Hematopoietic multipotent progenitor cell treated with erythropoietin and hydrocortisone succinate and interleukin-3 and kit ligand, for 4 days (in vitro differentiated cells): Measurements from ENCODE around the gene BRI3BP.
"Not testable (repeated sequence)": the region's sequence is repeated elsewhere in the genome, so short reads cannot be mapped to it uniquely, and the experiment has no call there.

Experiments
- DNase-seq: peaks from one replicate; pipeline ENCODE4 v3.0.0-alpha.2; 2015

BRI3BP gene

DNA sequence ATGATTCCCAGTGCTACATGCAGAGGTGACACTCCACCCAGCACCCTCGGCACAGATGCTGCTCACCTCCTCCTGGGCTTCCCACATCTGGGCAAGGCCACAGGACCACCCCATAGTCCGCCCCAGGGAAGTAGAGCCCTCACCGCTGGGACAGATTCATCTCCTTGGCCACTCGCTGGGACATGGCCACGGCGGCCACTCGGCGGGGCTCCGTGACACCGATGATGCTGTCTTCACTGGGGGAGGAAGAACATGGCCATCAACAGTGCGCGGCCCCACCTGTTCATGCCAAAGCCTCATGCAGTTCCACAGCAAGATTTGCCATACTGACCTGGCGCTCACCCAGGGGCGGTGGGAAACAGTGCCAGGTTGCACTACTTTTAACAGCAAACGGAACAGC lies 18.2 kb upstream of the BRI3BP start:
- no peak for DNase-seq

DNA sequence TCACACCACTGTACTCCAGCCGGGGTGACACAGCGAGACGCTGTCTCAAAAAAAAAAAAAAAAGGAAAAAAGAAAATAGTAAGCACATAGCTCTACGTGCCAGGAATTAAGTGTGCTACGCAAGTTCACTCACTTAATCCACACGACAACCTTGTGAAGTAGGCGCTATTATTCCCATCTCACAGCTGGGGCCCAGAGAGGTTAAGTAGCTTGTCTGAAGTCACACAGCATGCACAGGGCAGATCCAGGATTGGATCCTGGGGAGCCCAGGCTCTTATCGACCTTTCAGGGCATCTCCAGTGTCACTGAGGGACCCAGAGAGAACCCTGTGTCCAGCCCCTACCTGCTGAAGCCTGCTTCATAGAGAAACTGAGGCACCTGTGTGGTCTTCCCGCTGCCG lies 16.4 kb upstream of the BRI3BP start:
- no peak for DNase-seq

DNA sequence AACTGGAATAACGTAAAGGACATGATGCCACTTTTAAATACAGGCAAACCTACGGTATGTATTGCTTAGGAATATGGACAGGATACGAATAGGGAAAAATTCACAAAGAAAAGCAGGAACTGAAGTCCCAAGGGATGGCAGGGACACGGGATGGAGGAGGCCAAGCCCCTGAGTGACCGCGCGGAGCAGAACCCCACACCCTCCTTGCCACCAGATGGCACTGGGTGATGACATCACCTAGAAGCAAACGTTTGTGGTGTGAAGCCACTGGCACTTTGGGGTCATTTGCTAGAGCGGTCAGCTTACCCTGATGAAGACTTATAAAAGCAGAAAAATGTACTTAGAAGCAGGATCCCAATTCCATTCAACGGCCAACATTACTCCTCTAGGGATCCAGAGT lies 13.9 kb upstream of the BRI3BP start:
- DNase-seq: no peak

DNA sequence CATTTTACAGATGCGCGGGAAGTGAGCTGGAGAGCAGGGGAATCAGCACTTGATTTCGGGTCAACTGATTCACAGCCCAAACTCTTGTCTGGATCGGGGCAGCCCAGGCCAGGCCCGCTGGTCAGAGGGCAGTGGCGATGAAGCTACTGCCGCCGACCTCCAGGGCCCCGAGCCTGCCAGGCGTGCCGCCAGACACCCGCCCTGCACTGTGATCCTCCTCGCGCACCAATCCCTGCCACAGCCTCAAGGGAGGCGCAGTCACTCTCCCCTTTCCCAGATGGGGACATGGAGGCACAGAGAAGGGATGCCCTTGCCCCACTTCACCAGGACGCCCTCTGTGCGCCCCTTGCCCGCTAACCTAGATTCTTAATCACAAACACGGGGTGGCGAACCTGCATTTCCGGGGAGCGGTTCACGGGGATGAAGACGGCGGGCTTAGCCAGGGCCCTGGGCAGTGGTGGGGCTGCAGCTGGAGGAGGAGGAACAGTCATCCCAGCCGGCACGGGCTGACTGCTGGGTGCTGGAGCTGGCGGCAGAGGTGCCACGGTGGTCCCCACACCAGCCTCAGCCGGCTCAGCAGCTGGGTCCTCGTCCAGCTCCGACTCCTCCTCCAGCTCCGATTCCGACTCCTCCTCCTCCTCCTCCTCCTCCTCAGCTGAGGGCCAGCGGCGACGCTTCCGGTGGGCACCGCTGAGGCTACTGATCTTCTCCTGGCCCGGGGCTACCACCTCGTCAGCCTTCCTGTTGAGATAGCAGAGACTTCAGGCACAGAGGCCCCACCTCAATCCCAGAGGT lies 13.2 kb upstream of the BRI3BP start:
- no peak for DNase-seq

DNA sequence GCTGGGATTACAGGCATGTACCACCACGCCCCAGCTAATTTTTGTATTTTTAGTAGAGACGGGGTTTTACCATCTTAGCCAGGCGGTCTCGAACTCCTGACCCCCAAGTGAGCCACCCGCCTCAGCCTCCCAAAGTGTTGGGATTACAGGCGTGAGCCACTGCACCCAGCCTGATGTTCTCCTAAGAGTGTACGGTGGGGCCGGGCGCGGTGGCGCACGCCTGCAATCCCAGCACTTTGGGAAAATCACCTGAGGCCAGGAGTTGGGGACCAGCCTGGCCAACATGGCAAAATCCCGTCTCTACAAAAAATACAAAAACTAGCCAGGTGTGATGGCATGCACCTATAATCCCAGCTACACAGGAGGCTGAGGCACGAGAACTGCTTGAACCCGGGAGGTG lies 6.6 kb upstream of the BRI3BP start:
- not testable (repeated sequence) for DNase-seq

DNA sequence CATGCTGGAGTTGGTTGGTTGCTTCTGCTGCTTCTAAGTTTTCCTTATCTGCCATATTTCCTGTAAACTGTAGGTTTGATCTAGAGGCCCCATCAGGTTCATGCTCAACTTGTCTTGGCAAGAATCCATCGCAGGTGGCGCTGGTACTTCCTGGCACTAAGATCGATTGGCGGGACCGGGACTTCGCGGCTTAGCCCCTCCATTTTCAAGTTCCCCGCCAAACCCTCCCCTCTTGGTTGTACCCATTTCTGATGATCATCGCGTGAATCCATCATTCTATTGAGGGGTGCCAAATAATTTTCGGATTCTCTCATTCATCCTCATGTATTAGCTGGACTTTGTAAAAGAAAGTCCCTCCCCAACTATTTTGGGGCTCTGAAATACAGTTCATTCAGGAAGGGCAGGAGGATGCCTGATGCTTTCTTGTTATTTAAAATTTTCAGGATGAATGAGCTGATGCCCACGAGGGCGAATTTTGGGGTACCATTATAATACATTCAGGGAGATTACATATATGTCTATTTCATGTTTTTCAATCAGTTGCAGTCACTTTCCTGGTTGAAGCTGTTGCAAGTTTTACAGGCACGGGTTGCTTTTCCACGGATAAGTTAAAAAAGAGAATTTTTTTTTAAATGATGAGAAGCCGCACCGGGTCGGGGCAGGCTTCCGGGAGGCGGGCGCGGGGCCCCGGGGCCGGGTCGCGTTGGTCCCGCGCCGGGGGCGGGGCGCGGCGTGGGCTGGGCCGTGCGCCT lies 395 bp upstream of the BRI3BP start:
- peak; percentile 91 for DNase-seq

DNA sequence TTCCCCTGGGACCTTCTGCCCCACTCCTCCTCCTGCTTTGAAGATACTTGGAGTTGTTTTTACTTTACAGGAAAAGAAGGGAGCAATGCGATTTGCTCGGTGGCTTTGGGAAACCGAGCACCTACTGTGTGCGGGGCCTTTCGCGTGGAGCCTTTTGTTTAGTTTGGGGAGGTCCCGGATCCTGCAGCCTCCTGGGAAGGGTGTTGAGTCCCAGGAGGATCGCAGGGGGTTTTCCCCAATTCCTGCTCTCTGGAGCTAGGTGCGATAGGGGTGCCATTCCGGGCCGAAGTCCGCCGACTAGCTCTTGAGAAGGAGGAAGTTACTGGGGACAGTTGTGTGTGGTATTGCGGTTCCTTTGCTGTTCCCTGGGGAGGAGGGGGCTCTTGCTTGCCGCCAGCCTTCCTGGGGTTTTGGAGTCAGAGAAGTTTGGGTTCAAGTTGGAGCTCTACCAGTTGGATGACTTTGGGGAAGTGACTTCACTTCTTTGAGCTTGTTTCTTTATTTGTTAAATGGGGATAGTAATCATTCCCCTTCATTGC lies 1.1 kb downstream of the BRI3BP start:
- peak; percentile 88 for DNase-seq

DNA sequence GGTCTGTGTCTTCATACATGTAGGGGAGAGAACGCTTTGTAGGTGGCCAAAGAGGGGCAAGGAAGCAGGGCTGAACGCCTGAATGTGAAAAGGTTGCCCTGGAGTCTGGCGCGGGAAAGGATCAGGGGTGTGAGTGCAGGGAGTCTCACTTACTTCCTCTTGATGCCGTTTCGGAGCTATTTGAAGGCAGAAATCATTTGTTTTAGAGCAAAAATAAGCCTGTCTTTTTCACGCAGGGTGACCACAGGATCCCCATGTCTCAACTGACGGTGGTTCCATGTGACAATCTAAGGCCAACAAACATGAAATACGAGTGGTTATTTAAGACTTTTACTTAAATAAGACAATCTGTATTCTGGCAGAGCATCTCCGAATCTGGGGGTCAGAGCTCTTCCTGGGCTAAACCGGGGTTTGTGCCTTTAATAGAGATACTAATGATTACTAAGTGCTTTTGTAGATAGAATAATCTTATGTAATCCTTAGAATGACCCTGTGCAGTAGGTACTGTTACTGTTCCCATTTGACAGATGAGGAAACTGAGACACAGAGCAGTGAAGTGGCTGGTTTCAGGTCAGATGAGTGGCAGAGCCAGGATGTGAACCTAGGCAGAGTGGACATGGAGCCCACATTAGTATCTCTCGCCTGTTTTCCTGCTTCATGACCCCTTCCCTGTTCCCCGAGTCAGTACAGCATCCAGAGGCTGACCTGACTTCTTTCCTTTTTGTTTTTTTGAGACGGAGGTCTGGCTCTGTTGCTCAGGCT lies 1.9 kb downstream of the BRI3BP start:
- DNase-seq: peak; percentile 76

DNA sequence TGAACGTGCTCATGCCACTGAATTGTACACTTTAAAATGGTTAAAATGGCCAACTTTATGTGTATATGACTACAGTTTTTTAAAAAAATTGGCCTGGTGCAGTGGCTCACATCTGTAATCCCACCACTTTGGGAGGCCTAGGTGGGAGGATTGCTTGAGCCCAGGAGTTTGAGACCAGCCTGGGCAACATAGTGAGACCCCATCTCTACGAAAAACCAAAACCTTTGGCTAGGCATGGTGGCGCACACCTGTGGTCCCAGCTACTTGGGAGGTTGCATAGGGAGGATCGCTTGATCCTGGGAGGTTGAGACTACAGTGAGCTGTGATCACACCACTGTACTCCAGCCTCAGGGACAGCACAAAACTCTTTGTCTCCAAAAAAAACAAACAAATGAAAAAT lies 5.3 kb downstream of the BRI3BP start:
- DNase-seq: no peak

DNA sequence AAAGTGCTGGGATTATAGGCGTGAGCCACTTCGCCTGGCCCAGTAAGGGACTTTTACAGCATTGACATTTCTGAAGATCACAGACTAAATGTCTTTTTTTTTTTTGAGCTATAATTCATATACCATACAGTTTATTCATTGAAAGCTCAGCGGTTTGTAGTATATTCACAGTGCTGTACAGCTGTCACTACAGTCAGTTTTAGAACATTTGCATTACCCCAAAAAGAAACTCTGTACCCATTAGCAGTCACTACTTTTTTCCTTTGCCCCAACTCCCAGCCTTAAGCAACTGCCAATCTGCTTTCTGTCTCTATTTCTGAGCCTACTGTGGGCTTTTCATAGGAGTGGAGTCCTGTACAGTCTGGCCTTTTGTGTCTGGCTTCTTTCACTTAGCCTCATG lies 8.2 kb downstream of the BRI3BP start:
- DNase-seq: no peak

DNA sequence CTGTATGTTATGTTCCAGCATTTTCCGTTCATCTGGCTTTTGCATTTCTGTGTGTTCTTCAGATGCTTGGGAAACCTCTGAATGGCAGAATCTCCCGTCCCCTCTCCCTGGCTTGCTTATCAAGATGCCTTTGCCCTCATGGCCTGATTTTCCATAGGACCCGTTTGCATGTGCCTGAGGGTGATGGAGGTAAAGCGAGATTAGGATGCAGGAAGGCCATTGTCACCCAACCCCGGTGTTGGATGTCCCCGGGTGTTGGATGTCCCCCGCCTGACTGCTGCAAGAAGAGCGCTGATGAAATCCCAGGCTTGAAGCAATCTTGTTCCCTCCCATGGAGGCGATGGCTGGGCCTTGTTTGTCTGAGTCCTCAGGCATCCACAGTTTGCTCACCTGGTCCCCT lies 9.6 kb downstream of the BRI3BP start:
- DNase-seq: no peak

DNA sequence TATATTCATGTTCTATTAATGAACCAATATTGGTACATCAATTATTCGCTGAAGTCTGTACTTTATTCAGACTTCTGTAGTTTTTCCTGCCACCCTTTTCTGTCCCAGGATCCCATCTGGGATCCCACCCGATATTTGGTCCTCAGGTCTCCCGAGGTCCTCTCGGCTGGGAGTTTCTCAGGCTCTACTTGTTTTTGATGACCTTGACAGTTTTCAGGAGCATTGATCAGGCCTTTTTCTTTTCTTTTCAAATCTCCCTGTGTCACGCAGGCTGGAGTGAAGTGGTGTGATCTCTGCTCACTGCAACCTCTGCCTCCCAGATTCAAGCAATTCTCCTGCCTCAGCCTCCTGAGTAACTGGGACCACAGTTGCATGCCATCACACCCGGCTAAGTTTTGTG lies 11.2 kb downstream of the BRI3BP start:
- no peak for DNase-seq

DNA sequence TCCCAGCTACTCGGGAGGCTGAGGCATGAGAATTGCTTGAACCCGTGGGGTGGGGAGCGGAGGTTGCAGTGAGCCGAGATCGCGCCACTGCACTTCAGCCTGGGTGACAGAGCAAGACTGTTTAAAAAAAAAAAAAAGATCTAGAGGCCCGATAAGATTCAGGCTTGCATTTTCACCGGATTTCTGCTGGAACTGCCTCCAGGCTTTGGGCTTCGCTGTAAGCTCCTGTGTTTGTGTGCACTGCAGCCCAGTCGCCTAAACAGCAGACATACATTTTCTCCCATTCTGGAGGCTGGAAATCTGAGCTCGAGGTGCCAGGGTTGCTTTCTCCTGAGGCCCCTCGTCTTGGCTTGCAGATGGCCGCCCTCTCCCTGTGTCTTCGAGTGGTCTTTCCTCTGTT lies 12.2 kb downstream of the BRI3BP start:
- DNase-seq: no peak

DNA sequence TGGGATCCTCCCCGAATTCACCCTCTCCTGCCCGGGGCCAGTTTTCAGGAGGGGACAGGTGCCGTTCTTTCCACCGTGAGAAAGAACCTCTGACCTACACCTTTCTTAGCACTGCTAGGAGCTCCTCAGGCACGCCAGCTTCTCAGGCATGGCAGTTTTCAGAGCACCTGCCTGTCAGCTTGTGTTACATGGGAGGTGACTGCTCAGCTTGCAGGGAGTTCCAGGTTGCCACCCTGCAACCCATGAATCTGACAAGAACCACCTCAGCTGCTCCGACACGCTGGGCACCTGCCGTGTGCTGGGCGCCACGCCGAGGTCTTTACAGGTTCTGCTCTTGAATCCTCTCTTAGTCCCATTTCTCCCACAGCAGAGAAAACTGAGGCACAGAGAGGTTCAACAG lies 12.9 kb downstream of the BRI3BP start:
- DNase-seq: no peak

DNA sequence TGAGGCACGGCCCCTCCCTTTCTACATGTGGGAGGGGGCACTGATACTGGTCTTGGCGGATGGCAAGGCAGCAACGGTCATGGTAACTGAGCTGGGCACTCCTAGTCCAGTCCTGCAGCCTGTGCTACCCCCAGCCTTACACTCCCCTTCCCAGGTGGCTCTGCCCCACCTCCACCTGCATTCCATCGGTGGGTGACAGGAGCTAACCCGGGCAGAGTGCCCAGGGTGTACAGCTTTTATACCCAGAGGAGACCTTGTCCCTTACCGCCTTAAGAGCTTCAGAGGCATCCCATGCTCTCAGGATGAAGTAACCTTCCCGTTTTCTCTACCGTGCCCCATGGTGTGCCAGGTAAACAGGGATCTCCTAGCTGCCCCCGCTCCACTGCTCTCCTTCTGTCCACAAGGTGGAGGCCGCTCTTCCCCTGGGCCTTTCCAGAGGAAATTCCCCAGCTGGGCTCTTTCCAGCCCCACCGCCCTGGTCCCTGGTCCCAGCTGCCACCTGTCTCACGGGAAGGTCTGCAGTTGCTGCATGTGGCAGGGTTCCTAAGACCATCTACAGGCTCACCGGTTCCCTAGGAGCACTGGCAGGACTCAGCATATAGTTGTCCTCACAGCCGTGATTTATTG lies 20.5 kb downstream of the BRI3BP start:
- DNase-seq: no peak

DNA sequence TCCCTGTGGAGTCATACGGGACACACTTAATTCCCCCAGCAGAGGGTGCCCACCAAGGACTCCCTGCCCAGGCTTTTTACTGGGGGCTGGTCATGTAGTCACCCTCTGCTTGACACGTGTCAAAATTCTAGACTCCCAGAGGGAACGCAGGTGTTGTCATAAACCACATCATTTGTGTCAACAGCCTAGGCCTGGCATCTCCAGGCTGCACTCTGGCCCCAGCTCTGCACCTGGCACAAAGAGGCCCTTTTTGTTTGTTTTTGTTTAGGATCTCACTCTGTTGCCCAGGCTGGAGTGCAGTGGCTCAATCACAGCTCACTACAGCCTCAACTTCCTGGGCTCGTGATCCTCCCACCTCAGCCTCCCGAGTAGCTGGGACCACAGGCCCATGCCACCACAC lies 21.1 kb downstream of the BRI3BP start:
- DNase-seq: no peak

DNA sequence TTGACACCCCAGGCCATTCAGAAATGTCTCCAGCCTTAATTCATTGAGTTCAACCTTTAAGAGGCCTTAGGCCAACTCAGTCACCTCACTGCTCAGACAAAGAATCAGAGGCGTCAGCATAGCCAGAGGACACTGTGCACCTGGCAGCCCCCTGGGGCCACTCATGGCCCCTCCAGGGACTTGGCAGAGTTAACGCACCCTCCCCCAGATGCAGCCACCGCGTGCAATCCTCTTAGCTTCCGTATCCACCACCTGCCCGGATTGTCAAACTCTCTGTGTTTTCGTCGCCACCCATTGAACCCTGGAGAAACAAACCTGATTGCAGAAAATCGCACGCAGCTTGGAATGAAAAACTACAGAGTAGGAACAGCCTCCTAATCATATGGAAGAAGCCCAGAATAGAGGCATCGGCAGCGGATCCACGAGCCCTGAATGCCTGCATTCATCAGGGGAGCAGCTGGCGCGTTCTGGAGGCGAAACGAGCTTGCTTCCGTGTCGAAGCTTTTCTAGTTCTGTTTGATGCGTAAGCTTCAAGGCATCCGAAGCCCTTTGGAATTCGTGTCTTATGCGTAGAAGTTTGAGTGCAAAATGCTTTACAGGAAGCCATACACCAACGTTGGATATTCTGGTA lies 22.4 kb downstream of the BRI3BP start:
- DNase-seq: no peak

DNA sequence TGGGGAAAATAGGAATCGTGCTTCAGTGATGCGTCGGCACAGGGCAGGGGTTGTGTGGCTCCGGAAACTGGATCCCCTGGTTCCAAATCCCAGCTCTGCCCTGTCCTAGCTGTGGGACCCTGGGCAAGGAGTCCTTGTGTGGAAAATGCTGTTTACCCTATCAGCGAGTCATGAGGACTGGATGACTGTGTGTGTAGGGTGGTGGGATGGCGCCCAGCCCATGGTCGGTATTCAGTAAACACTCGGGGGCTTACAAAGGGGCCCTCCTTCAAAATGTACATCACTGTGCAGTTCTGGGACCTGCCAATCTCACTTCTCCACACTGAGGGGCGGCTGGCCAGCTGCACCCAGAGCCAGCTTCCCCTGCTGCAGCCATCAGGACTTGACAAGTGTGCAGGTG lies 24.4 kb downstream of the BRI3BP start:
- no peak for DNase-seq

DNA sequence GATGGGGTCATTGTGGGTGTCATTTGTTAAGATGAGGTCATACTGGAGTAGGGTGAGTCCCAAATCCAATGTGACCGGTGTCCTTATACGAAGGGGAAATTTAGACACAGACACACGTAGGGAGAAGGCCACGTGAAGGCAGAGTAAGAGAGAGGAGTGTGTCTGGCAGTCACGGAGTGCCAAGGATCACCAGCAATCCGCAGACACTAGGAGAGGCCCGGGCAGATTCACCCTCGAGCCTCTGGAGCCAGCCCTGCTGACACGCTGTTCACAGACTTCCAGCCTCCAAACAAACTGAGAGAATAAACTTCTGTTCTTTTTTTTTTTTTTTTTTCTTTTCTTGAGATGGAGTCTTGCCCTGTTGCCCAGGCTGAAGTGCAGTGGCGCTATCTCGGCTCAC lies 24.9 kb downstream of the BRI3BP start:
- DNase-seq: no peak

DNA sequence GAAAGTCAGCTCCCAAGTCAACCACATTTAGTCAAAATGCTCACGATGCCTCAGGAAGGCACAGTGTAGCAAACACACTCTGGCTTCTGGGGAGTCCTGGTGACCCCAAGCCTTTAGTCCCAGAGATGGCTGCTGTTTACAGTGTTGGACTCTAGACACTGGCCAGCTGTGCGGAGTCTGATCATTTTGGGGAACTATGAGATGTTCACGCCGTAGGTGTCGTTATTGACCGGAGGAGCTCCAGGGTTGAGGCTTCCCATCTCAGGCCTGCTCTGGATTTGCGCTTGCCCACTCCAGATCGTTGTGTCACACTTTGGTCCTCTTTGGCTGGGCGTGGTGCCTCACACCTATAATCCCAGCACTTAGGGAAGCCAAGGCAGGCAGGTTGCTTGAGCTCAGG lies 27.7 kb downstream of the BRI3BP start:
- no peak for DNase-seq

DNA sequence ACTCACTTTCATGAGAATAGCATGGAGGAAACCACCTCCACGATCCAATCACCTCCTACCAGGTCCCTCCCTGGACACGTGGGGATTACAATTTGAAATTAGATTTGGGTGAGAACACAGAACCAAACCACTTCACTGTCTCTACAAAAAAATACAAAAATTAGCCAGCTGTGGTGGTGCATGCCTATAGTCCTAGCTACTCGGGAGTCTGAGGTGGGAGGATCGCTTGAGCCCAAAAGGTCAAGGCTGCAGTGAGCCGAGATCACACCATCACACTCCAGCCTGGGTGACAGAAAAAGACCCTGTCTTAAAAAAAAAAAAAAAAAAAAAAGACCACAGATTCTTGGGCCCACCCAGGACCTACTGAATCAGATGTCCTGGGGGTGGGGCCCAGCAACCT lies 28.3 kb downstream of the BRI3BP start:
- no peak for DNase-seq

DNA sequence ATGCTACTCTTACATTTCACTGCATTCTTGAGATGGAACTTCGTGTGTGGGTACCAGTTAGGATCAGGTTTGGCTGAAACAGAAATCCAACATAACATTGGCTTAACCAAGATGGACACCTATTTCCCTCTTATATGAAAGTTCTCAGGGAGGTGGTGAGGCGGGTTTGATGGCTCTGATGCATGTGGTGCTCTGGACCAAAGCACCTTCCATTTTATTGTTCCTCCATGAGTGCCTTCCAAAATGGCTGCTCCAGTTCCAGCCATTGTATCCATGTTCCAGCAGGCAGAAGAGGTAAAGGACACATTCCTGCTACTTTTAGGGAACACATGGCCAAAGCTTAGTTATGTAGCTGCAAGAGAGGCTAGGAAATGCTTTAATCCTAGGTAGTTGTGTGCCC lies 29.6 kb downstream of the BRI3BP start:
- DNase-seq: no peak
